Measurements from ENCODE around the gene SV2C. TPM values are rescaled to one million over a fixed set of nuclear protein-coding genes. Genes with fewer than 3 reads are reported as not detected.

SV2C gene
- total RNA-seq, 1 donor from 2014 or later, result 3.4 TPM

DNA sequence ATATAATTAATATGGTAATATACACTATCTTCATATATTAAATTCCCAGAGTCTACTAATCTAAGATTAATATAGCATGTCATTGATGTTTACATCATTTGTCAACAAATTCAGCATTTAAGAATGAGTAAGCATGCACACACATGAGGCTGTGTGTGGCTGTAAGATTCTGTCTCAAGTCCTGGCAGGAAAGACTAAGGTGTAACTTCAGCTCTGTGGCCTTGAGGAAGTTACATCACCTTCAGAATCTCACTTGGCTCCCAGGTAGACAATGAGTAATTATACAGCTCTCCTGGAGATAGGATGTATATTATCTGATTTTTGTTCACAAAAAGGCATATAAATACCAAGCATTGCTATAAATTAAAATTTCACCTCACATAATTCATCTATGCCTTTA, 200.5 kb downstream of the SV2C start:
- TF ChIP-seq POLR2A (IDR thresholded peaks at IDR 0.05), result no peak
- TF ChIP-seq POLR2AphosphoS5 (IDR thresholded peaks at IDR 0.05; ENCODE audit: insufficient read depth in 1 of 2, low read depth in 1 of 2), result peak in 1 of 2 donors; percentile 37
- TF ChIP-seq, protein P1, sequence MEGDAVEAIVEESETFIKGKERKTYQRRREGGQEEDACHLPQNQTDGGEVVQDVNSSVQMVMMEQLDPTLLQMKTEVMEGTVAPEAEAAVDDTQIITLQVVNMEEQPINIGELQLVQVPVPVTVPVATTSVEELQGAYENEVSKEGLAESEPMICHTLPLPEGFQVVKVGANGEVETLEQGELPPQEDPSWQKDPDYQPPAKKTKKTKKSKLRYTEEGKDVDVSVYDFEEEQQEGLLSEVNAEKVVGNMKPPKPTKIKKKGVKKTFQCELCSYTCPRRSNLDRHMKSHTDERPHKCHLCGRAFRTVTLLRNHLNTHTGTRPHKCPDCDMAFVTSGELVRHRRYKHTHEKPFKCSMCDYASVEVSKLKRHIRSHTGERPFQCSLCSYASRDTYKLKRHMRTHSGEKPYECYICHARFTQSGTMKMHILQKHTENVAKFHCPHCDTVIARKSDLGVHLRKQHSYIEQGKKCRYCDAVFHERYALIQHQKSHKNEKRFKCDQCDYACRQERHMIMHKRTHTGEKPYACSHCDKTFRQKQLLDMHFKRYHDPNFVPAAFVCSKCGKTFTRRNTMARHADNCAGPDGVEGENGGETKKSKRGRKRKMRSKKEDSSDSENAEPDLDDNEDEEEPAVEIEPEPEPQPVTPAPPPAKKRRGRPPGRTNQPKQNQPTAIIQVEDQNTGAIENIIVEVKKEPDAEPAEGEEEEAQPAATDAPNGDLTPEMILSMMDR (IDR thresholded peaks at IDR 0.05), result no peak
- no peaks in the 10 kb centered on the region for H3K9me3 ChIP-seq
- no peaks in the 10 kb centered on the region for H3K27me3 ChIP-seq
- intact Hi-C loops (cut with DNase I), result no loop called here
- H3K36me3 ChIP-seq, result no peaks in the 10 kb centered on the region
- H3K4me1 ChIP-seq, result no peaks in the 10 kb centered on the region
- DNase-seq (ENCODE audit: extremely low spot score in 2 of 2), result no peak
- H3K4me3 ChIP-seq, result no peak overlapping the region
- no peak overlapping the region for H3K27ac ChIP-seq

DNA sequence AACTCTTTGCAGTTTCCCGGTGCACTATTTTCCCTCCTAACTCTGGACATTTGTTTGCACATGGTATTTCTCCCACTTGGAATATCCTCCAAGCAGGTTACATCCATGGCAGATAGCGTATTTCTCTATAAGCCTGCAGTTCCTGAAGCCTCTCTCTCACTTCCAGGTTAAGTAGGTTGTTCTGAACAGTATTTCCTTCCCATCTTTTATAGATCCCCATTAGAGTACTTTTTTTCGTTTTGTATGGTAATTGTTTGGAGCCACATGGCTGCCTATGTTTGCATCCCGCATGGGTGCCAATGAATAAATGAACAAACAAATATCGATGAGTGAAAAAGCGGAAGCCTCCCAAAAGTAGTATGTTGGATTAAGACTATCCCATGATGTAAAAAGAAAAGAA, 206.5 kb downstream of the SV2C start:
- intact Hi-C loops (cut with DNase I), result no loop called here
- H3K4me1 ChIP-seq, result no peaks in the 10 kb centered on the region
- H3K27ac ChIP-seq, result no peak overlapping the region
- DNase-seq (ENCODE audit: extremely low spot score in 2 of 2), result no peak
- H3K4me3 ChIP-seq, result no peak overlapping the region
- no peaks in the 10 kb centered on the region for H3K9me3 ChIP-seq
- H3K36me3 ChIP-seq, result no peaks in the 10 kb centered on the region
- no peak for TF ChIP-seq POLR2A (IDR thresholded peaks at IDR 0.05)
- TF ChIP-seq, protein P1 (IDR thresholded peaks at IDR 0.05), result no peak
- no peak for TF ChIP-seq POLR2AphosphoS5 (IDR thresholded peaks at IDR 0.05; ENCODE audit: insufficient read depth in 1 of 2, low read depth in 1 of 2)
- H3K27me3 ChIP-seq, result no peaks in the 10 kb centered on the region

DNA sequence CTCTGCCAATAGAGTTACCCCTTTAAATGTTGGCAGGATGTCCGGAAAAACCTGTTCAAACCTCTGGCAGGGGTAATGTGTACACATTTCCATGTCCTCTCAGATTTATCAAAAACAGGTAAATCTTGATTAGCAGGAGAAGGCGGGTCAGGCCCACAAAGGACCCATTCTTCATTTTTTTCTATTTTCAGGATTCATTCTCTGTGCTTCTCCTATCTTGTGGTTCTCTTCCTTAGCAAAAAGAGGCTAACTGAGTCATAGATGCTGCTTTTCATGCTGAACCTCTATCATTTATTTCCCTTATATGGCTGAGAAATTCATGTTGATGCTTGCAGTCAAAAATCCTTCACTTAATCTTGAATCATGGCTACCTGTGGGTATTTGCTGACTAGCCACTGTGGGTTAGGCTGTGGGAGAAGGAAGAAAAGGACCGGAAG, 207.2 kb downstream of the SV2C start:
- no peaks in the 10 kb centered on the region for H3K36me3 ChIP-seq
- DNase-seq (ENCODE audit: extremely low spot score in 2 of 2), result no peak

DNA sequence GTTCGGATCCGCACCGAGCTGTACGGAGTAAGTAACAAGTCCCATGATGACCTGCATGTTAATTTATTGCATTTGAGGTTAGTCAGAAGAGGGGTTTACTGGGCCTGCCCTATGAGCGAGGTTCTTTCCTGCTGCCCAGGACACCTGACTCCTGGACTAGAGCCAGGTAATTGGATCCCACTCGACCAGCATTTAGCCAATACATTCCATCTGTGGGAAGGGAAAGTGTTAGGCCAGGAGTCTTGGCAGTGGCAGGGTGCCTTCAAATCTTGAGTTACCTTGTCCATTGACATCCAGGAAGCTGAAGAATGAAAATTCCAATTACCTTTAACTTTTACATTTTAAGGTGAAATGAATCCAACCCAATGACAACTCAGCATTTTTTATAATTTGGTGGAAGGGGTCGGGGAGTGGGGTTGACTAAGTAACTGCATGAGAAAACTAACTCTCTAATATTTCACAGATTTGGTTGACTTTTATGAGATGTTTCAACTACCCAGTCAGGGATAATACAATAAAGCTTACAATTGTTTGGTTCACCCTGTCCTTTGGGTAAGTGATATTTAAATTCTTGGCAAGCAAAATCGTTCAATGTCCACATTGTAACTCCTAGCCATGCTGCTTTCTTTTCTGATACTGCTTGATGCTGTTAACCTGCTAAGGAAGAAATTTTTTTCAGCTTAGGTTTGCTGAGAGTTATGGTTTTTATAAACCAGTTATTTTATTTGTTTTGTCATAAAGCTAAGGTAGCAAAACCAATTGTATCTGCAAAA, 208.3 kb downstream of the SV2C start:
- Histone ChIP-seq H3K27me3 (no peaks in the 10 kb centered on the region), H3K4me1 (no peaks in the 10 kb centered on the region), H3K9me3 (no peaks in the 10 kb centered on the region), H3K27ac (no peak overlapping the region), H3K36me3 (no peaks in the 10 kb centered on the region), H3K4me3 (no peak overlapping the region)
- no peak for DNase-seq (ENCODE audit: extremely low spot score in 2 of 2)
- TF ChIP-seq, protein P1 (IDR thresholded peaks at IDR 0.05), result no peak
- TF ChIP-seq POLR2A (IDR thresholded peaks at IDR 0.05) (no peak), POLR2AphosphoS5 (IDR thresholded peaks at IDR 0.05; ENCODE audit: insufficient read depth in 1 of 2, low read depth in 1 of 2) (no peak)
- intact Hi-C loops (cut with DNase I), result no loop called here

More for the DNA sequence above, 207.2 kb downstream of the SV2C start:
- no peak overlapping the region for H3K4me3 ChIP-seq
- no peaks in the 10 kb centered on the region for H3K4me1 ChIP-seq
- no peaks in the 10 kb centered on the region for H3K9me3 ChIP-seq
- intact Hi-C loops (cut with DNase I), result no loop called here
- TF ChIP-seq POLR2A (IDR thresholded peaks at IDR 0.05) (no peak), POLR2AphosphoS5 (IDR thresholded peaks at IDR 0.05; ENCODE audit: insufficient read depth in 1 of 2, low read depth in 1 of 2) (no peak)
- TF ChIP-seq, protein P1 (IDR thresholded peaks at IDR 0.05), result no peak
- H3K27ac ChIP-seq, result no peak overlapping the region
- H3K27me3 ChIP-seq, result no peaks in the 10 kb centered on the region

DNA sequence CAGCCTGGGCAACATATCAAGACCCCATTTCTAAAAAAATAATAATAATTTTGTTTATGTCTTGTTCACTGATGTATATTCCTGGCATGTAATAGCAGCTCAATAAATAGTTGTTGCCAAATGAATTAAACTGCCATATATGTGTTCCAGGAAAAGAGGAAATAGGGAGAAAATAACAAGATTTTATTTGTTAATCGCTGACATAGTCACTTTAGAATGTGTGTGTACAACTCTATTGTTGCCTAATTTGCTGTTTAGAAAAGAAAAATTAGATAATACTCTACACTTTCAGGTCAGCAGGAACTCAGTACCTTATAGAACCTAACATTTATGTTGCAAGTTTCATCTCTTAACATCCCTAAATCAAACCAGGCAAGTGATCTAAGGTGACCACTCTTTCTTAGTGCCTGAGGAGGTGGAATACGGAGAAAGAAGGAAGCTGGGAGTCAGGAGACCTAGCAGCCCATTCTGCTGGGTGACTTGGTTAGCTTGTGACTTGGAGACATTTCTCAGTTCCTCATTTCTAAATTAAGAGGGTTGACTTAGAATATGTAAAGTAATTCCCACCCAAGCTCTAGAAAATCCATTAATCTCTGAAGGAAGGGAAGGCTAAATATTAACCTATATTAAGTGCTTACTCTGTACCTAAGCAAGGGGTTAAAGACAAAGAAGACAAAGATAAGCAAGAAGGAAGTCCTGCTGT, 209.6 kb downstream of the SV2C start:
- no peaks in the 10 kb centered on the region for H3K36me3 ChIP-seq
- H3K4me1 ChIP-seq, result no peaks in the 10 kb centered on the region
- no peaks in the 10 kb centered on the region for H3K9me3 ChIP-seq
- intact Hi-C loops (cut with DNase I), result no loop called here
- no peak for DNase-seq (ENCODE audit: extremely low spot score in 2 of 2)
- TF ChIP-seq POLR2AphosphoS5 (IDR thresholded peaks at IDR 0.05; ENCODE audit: insufficient read depth in 1 of 2, low read depth in 1 of 2) (no peak), POLR2A (IDR thresholded peaks at IDR 0.05) (no peak)
- TF ChIP-seq, protein P1 (IDR thresholded peaks at IDR 0.05), result no peak
- no peak overlapping the region for H3K4me3 ChIP-seq
- no peak overlapping the region for H3K27ac ChIP-seq
- no peaks in the 10 kb centered on the region for H3K27me3 ChIP-seq

Measured in vagina (tissue), 2 donors.